HG03159 (cell line): ENCODE data around the gene SESN1.

Experiments used
- ATAC-seq: cut with Tn5 transposase; IDR thresholded peaks from one replicate; pipeline ENCODE4 v1.9.1; 2021; ENCODE audit warnings: mild to moderate bottlenecking, moderate library complexity; ENCODE audit not compliant: unreplicated experiment

Gene SESN1

DNA sequence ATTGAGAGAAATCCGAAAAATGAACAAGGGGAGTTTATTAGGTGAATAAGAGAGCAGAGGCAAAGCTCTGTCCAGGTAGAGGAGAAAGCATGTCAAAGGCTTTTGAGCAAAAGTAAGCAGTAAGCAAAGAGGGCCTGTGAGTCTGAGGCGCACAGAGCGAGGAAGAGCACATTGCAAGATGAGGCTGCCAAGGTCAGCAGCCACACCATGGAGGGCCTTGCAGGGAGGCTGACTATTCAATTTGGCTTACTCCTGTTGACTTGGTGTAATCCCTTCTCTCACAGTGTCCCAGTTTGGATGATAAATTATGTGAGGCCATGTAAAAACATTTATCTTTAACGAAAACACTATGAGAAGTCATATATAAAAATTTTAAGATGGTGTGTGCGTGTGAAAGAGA, 32.4 kb downstream of the SESN1 start:
- ATAC-seq: no peak

DNA sequence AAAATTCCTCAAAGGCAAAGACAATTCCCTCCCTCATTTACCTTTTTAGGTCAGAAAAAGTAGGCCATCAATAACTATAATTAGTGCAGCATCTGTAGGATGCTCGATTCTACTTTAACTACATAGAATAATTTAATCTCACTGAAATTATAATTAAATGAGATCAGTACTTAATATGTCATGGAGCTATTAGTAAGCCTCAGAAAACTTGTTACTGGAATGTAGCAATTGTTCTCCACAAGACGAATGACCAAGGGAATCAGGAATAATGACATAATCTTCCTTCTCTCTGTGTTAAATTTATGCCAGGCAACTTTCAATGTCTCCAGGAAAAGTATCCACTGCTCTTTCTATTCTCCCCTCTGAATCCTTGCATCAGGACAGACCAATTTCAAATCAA, 34.1 kb downstream of the SESN1 start:
- no peak for ATAC-seq

GRCh38 chr6:109059571-109060021, 35.0 kb downstream of the SESN1 start:
- no peak for ATAC-seq

DNA sequence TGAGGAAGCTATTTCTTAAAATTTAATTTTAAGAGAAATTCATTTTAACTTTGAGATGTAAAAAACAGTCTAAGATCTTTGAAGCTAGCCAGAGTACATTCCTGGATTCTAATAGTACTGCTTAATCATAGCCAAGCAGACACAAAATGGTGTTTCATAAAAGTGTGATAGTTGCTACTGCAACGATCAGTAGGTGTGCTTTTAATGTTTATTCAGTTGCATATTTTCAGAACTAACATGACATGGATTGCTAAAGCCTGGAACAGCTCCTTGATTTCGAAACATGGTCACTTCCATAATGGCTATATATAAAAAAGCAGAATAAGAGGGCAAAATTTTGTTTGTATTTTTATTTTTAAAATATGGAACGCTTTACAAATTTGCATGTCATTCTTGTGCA, 35.5 kb downstream of the SESN1 start:
- ATAC-seq: no peak

DNA sequence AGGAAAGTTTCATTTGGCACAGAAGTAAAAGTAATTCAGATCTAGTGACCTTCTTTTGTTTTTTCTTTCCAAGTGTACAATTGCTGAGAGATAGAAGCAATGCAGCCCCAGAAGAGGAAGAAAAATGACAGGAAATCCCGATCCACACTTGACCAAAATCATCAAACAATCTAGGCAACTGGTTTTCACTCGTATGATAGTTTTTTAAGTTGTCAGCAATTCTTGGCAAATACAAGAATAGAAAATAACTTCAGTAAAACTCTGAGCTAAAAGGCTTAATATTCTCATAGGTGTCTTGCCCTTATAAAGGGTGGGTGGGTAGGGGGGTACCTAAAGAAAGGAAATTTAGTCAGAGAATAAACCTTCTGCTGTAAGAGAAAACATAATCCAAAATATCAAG, 36.0 kb downstream of the SESN1 start:
- no peak for ATAC-seq

DNA sequence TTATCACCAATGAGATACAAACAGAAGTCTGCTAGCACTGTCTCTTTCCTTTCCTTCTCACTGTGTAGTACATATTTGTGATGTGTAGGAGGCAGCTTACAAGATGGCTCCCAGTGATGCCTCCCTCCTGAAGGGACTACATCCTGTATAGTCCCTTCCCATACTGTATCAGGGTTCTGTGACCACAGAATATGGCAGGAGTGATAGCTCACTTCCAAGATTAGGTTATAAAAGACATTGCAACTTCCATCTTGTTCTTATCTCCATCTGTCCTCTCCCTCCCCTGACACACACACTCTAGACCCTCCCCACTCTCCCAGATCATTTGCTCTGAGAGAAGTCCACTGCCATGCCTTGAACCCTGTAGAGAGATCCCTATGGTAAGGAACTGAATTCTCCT, 38.0 kb downstream of the SESN1 start:
- no peak for ATAC-seq

DNA sequence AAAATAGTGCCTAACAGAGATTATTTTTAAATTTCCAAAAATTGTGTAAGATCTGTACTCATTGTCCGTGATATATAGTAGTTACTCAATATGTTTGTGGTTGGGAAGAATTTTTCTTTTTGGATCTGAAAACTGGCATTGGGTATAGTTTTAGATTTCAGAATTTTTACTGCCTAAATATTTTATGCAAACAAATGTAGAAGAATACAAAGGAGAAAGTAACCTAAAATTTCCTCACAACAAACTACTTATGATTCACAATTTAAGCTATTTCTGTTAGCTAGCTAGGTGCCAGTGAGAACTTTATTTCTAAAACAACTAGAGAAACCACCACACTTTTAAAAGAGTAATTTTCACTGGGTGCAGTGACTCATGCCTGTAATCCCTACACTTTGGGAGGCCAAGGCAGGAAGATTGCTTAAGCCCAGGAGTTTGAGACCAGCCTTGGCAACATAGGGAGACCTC, 38.8 kb downstream of the SESN1 start:
- ATAC-seq: no peak

DNA sequence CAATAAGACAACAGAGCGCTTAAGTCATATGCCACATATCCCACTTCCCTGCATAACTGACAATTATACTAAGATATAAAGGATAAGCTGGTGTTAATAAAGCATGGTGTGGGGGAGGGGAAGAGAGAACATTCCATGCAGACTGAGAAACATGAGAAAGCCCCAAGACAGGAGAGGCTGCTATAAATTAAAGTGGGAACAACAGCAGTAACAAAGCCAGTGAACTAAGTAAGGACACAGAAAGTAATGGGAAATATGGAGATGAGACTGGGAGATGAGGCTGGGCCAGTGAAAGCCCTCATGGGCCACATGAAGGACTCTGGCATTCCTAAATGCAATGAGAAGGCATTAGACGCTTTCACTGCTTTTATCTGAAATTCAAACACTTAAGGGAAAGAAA, 41.3 kb downstream of the SESN1 start:
- no peak for ATAC-seq

- no peak for ATAC-seq
Observed at GRCh38 chr6:109052852-109053251, 41.8 kb downstream of the SESN1 start.

- no peak for ATAC-seq
Observed at GRCh38 chr6:109052018-109052651, 42.5 kb downstream of the SESN1 start.

- ATAC-seq: no peak
Observed at GRCh38 chr6:109051301-109052017, 43.2 kb downstream of the SESN1 start.

- no peak for ATAC-seq
Observed at GRCh38 chr6:109050447-109051102, 44.1 kb downstream of the SESN1 start.

DNA sequence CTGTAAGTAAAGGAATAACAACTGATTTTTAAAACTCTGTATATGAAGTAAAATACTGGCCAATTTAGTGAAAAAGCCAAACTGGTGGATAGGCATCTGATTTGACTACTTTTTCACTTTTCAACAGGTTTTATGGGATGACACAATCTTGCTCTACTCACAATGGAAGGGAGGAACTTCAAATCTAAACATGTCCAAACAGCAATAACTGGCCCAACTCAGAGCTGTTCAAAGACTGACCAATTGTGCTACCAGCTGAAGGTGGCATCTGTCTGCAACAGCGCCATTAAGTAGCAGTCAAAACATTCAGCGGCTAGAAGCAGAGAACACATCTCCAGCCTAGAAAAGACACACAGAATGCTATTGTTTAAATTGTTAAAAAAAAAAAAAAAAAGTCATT, 44.6 kb downstream of the SESN1 start:
- no peak for ATAC-seq

GRCh38 chr6:109048670-109049415, 45.8 kb downstream of the SESN1 start:
- ATAC-seq: no peak

GRCh38 chr6:109048176-109048575, 46.5 kb downstream of the SESN1 start:
- ATAC-seq: no peak

DNA sequence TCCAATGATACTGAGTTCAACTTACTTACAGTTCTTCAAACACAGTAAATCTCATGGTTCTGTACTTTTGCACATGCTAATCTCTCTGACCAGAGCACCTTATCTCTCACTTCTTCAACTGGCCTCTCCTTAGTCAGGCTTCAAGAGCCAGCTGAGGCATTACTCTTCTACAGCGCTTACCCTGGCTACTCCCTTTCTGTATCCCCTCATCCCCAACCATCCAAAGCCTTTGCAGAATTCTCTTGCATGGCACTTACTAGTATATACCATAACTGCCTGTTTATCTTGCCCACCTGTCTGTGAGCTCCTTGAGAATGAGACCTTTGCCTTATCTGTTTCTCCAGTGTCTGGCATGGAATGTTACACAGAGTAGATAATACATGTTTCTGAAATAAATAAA, 49.2 kb downstream of the SESN1 start:
- no peak for ATAC-seq

- no peak for ATAC-seq
Observed at GRCh38 chr6:109039795-109040194, 54.9 kb downstream of the SESN1 start.

DNA sequence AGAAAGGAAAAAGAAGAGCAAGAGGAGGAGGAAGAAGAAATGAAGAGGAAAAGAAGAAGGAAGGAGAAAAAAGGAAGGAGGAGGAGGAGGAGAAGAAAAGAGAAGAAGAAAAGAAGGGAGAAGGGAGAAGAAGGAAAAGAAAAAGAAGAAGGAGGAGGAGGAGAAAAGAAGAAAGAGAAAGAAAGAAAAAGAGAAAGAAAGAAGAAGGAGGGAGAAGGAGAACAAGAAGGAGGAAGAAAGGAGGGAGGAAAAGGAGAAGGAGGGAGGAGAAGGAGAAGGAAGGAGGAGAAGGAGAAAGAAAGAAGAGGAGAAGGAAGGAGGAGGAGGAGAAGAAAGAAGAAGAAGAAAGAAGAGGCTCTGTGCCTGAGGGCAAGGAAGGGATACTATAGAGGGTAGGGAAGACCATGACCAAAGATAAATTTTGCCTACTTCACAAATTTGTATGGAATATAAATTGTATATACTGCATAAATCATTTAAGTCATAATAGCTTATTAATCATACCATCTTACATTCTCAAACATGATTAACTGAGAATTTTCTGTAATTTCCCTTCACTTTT, 55.7 kb downstream of the SESN1 start:
- ATAC-seq: no peak

- no peak for ATAC-seq
Observed at GRCh38 chr6:109036574-109037294, 57.9 kb downstream of the SESN1 start.

DNA sequence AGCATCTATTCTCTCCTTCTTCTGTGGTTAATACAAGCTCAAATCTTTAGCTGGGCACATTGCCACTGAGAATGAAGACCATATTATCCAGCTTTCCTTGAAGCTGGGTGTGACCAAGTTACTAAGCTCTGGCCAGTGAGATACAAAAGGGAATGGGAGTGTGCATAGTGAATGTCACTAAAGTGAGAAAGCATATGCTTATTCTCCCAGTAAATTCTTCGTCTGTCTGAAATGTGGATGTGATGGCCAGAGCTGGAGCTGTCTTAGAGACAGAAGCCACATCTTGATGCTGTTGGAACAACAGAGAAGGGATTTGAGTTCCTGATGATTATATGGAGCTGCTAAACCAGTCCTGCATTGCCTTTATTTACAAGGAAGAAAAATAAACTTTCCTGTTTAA, 60.1 kb downstream of the SESN1 start:
- no peak for ATAC-seq
